HepG2 (cell line): ENCODE data around the gene RAET1E. TPM values are rescaled to one million over a fixed set of nuclear protein-coding genes. Genes with fewer than 3 reads are reported as not detected.

Experiments
- CBX2 ChIP-seq, 2 experiments: fragments of 200-600 bp in 1 of 2; sonication (generic); formaldehyde crosslinking in 1 of 2; IDR thresholded peaks; 2 replicates each; pipeline versions ENCODE4 v1.7.0 to v1.8.1; 2018 to 2022; ENCODE audit warnings: low read depth in 2 of 2, low read length in 1 of 2, mild to moderate bottlenecking in 1 of 2, missing genetic modification reagents in 1 of 2
- FLYWCH1 ChIP-seq: sonication (generic); formaldehyde crosslinking; IDR thresholded peaks from 2 replicates; pipeline ENCODE4 v1.8.1; 2023; ENCODE audit warnings: mild to moderate bottlenecking, missing genetic modification reagents
- FOXO4 ChIP-seq: sonication (generic); formaldehyde crosslinking; conservative IDR thresholded peaks from 2 replicates; pipeline ENCODE4 v1.8.1; 2023; ENCODE audit warnings: missing genetic modification reagents
- GFI1 ChIP-seq: sonication (generic); formaldehyde crosslinking; IDR thresholded peaks from 2 replicates; pipeline ENCODE4 v1.5.0; 2020; ENCODE audit warnings: missing genetic modification reagents, mild to moderate bottlenecking, borderline replicate concordance
- HMG20A ChIP-seq: IDR thresholded peaks from 2 replicates; pipeline ENCODE4 v1.6.1; 2016; ENCODE audit warnings: borderline replicate concordance
- HNRNPH1 ChIP-seq: fragments of 200-400 bp; formaldehyde crosslinking; optimal IDR thresholded peaks from 2 replicates; pipeline ENCODE3; 2017; ENCODE audit warnings: mild to moderate bottlenecking, low read depth, low read length
- JUN ChIP-seq: sonication (generic); formaldehyde crosslinking; IDR thresholded peaks from 2 replicates; pipeline ENCODE4 v1.4.0; 2020; ENCODE audit warnings: mild to moderate bottlenecking, missing genetic modification reagents
- KAT2B ChIP-seq: fragments of 150-350 bp; IDR thresholded peaks from 2 replicates; pipeline ENCODE4 v1.6.1; 2014; ENCODE audit warnings: low read depth, low read length, borderline replicate concordance
- MLXIP ChIP-seq: sonication (generic); formaldehyde crosslinking; IDR thresholded peaks from 2 replicates; pipeline ENCODE4 v1.9.0; 2021; ENCODE audit warnings: missing genetic modification reagents, borderline replicate concordance
- NCOA2 ChIP-seq: sonication (generic); formaldehyde crosslinking; IDR thresholded peaks from 2 replicates; pipeline ENCODE4 v1.8.0; 2022; ENCODE audit warnings: inconsistent platforms
- POGK ChIP-seq: sonication (generic); formaldehyde crosslinking; conservative IDR thresholded peaks from 2 replicates; pipeline ENCODE4 v1.8.0; 2022; ENCODE audit warnings: mild to moderate bottlenecking, moderate library complexity, missing genetic modification reagents
- POLR2A ChIP-seq, 2 experiments: IDR thresholded peaks; 2 replicates each; pipeline ENCODE4 v1.6.1; 2011; ENCODE audit warnings: low read depth in 2 of 2, low read length in 2 of 2, mild to moderate bottlenecking in 1 of 2, moderate library complexity in 1 of 2; ENCODE audit not compliant: insufficient read depth in 1 of 2
- POLR2AphosphoS2 ChIP-seq: IDR thresholded peaks from 2 replicates; pipeline ENCODE4 v1.6.1; 2011; ENCODE audit warnings: low read depth, low read length, improper control_type of control experiment
- SNAPC5 ChIP-seq: sonication (generic); formaldehyde crosslinking; IDR thresholded peaks from 2 replicates; pipeline ENCODE4 v1.8.1; 2023; ENCODE audit warnings: mild to moderate bottlenecking, missing genetic modification reagents, borderline replicate concordance
- SRY ChIP-seq: sonication (generic); formaldehyde crosslinking; IDR thresholded peaks from 2 replicates; pipeline ENCODE4 v1.8.0; 2022; ENCODE audit warnings: mild to moderate bottlenecking, missing genetic modification reagents
- XRCC5 ChIP-seq: fragments of 200-400 bp; formaldehyde crosslinking; optimal IDR thresholded peaks from 2 replicates; pipeline ENCODE3; 2017; ENCODE audit warnings: mild to moderate bottlenecking, low read length
- ZNF414 ChIP-seq: sonication (generic); formaldehyde crosslinking; IDR thresholded peaks from 2 replicates; pipeline ENCODE4 v1.5.0; 2020; ENCODE audit warnings: missing genetic modification reagents
- ZNF513 ChIP-seq: sonication (generic); formaldehyde crosslinking; conservative IDR thresholded peaks from 2 replicates; pipeline ENCODE4 v1.5.0; 2020; ENCODE audit warnings: missing genetic modification reagents
- ZNF619 ChIP-seq: sonication (generic); formaldehyde crosslinking; IDR thresholded peaks from 2 replicates; pipeline ENCODE4 v1.4.0; 2020; ENCODE audit warnings: mild to moderate bottlenecking, missing genetic modification reagents
- ZNF713 ChIP-seq: sonication (generic); formaldehyde crosslinking; IDR thresholded peaks from 2 replicates; pipeline ENCODE4 v1.4.0; 2020; ENCODE audit warnings: mild to moderate bottlenecking, missing genetic modification reagents
- polyA plus RNA-seq, 8 experiments: library from polyadenylated mRNA; depleted of rRNA in 3 of 8; stranded (reverse) in 7 of 8; unstranded in 1 of 8; fragments of >200 nt; fragmentation: Illumina TruSeq in 4 of 8; extraction: Trizol in 4 of 8; gene quantifications; 2 replicates each; pipeline versions ENCODE4 v1.2.1 to v1.2.3, GENCODE V29; 2011 to 2016; ENCODE audit warnings: low read depth in 4 of 8, missing spikeins in 1 of 8, mixed read lengths in 1 of 8; ENCODE audit not compliant: insufficient read depth in 1 of 8
- total RNA-seq, 5 experiments: library from RNA; depleted of rRNA; stranded (reverse); fragments of >200 nt; fragmentation: Illumina TruSeq; extraction: Trizol; gene quantifications; 2 replicates each; pipeline ENCODE4 v1.2.3, GENCODE V29; 2016; ENCODE audit warnings: low read depth in 1 of 5

The RAET1E gene
- total and polyA plus RNA-seq, 2 of the 13 experiments (the other 11 are each of a cell fraction or from before 2014, with no cell fraction given), result not detected

GRCh38 chr6:149860834-149861602 lies 36.9 kb downstream of the RAET1E start (continued):
- TF ChIP-seq MLXIP (CRISPR knock-in tag), result no peak
- TF ChIP-seq ZNF619, result peak; percentile 40; the same call in 1 of the 2 replicates
- TF ChIP-seq FLYWCH1 (CRISPR knock-in tag), result no peak
- TF ChIP-seq SNAPC5, result 0 out of 2 replicates have a peak, but pooled peaks have one; percentile 26
- TF ChIP-seq POLR2AphosphoS2, result no peak
- TF ChIP-seq XRCC5, result peak; percentile 41
- TF ChIP-seq JUN, result 0 out of 2 replicates have a peak, but pooled peaks have one; percentile 29
- TF ChIP-seq CBX2 (IDR thresholded peaks at IDR 0.05; ENCODE audit: low read depth, low read length), result no peak
- TF ChIP-seq CBX2 (CRISPR knock-in tag; IDR thresholded peaks at IDR 0.05; ENCODE audit: low read depth), result no peak; the same call in 1 of the 2 replicates
- no peak for TF ChIP-seq HNRNPH1
- TF ChIP-seq NCOA2 (CRISPR knock-in tag), result peak; percentile 83
- peak; percentile 20; the same call in 1 of the 2 replicates for TF ChIP-seq SRY (CRISPR knock-in tag)
- peak; percentile 86; the same call in 1 of the 2 replicates for TF ChIP-seq HMG20A (CRISPR knock-in tag)
- peak in 1 of 2 experiments; percentile 82; a peak in 2 of 4 replicates for TF ChIP-seq POLR2A (IDR thresholded peaks at IDR 0.05; ENCODE audit: insufficient read depth in 1 of 2, low read depth in 2 of 2, low read length in 2 of 2)
- 0 out of 2 replicates have a peak, but pooled peaks have one; percentile 16 for TF ChIP-seq ZNF713 (CRISPR knock-in tag)
- TF ChIP-seq GFI1 (CRISPR knock-in tag), result peak; percentile 12; the same call in 1 of the 2 replicates
- no peak for TF ChIP-seq ZNF513
- TF ChIP-seq ZNF414, result no peak
- TF ChIP-seq KAT2B, result no peak
- TF ChIP-seq POGK (CRISPR knock-in tag), result no peak
- TF ChIP-seq FOXO4 (CRISPR knock-in tag), result no peak
